IPS-15b (cell line): Measurements from ENCODE around the gene NEU4.
"Not testable (repeated sequence)": the region's sequence is repeated elsewhere in the genome, so short reads cannot be mapped to it uniquely, and the experiment has no call there.

Experiments
- H3K27me3 ChIP-seq: one replicate; pipeline ENCODE4 v1.6.1; 2013; ENCODE audit warnings: low read length; ENCODE audit not compliant: control insufficient read depth, insufficient read depth
- H3K36me3 ChIP-seq: one replicate; pipeline ENCODE4 v1.6.1; 2013; ENCODE audit warnings: low read length; ENCODE audit not compliant: control insufficient read depth, insufficient read depth
- H3K4me1 ChIP-seq: one replicate; pipeline ENCODE4 v1.6.1; 2013; ENCODE audit warnings: mild to moderate bottlenecking, low read length; ENCODE audit not compliant: control insufficient read depth, insufficient read depth
- H3K4me3 ChIP-seq: one replicate; pipeline ENCODE4 v1.5.1; 2013; ENCODE audit warnings: low read depth, low read length
- H3K9ac ChIP-seq: one replicate; pipeline ENCODE4 v1.6.1; 2013; ENCODE audit warnings: low read depth, mild to moderate bottlenecking, low read length
- H3K9me3 ChIP-seq: one replicate; pipeline ENCODE4 v1.6.1; 2013; ENCODE audit warnings: mild to moderate bottlenecking, low read length; ENCODE audit not compliant: control insufficient read depth, insufficient read depth

Gene NEU4

GRCh38 chr2:241777170-241777685, 31.8 kb upstream of the NEU4 start:
- Histone ChIP-seq H3K4me1 (no peaks in the 10 kb centered on the region), H3K36me3 (no peaks in the 10 kb centered on the region), H3K27me3 (no peaks in the 10 kb centered on the region), H3K9ac (no peak overlapping the region), H3K9me3 (no peaks in the 10 kb centered on the region), H3K4me3 (no peak overlapping the region)

- peaks cover 2% of the 10 kb centered on the region for H3K9me3 ChIP-seq
- H3K27me3 ChIP-seq = no peaks in the 10 kb centered on the region
- no peak overlapping the region for H3K9ac ChIP-seq
- H3K4me3 ChIP-seq = no peak overlapping the region
- no peaks in the 10 kb centered on the region for H3K4me1 ChIP-seq
- no peaks in the 10 kb centered on the region for H3K36me3 ChIP-seq
Observed at GRCh38 chr2:241777686-241778627, 31.0 kb upstream of the NEU4 start.

GRCh38 chr2:241780939-241781569, 27.9 kb upstream of the NEU4 start:
- H3K36me3 ChIP-seq = no peaks in the 10 kb centered on the region
- H3K4me3 ChIP-seq = no peak overlapping the region
- no peaks in the 10 kb centered on the region for H3K27me3 ChIP-seq
- H3K9me3 ChIP-seq = peaks cover 2% of the 10 kb centered on the region
- H3K4me1 ChIP-seq = no peaks in the 10 kb centered on the region
- H3K9ac ChIP-seq = no peak overlapping the region

- not testable (repeated sequence) for H3K4me3 ChIP-seq, H3K9me3 ChIP-seq, H3K9ac ChIP-seq, H3K27me3 ChIP-seq, H3K36me3 ChIP-seq, H3K4me1 ChIP-seq
Observed at GRCh38 chr2:241782053-241782452, 26.9 kb upstream of the NEU4 start.

GRCh38 chr2:241788135-241788534, 20.9 kb upstream of the NEU4 start:
- Histone ChIP-seq H3K4me1 (no peaks in the 10 kb centered on the region), H3K4me3 (no peak overlapping the region), H3K9me3 (no peaks in the 10 kb centered on the region), H3K27me3 (no peaks in the 10 kb centered on the region), H3K9ac (no peak overlapping the region), H3K36me3 (no peaks in the 10 kb centered on the region)

GRCh38 chr2:241788572-241788971, 20.4 kb upstream of the NEU4 start:
- H3K4me3 ChIP-seq = no peak overlapping the region
- no peaks in the 10 kb centered on the region for H3K36me3 ChIP-seq
- H3K4me1 ChIP-seq = no peaks in the 10 kb centered on the region
- no peak overlapping the region for H3K9ac ChIP-seq
- H3K9me3 ChIP-seq = no peaks in the 10 kb centered on the region
- H3K27me3 ChIP-seq = no peaks in the 10 kb centered on the region

- H3K9me3 ChIP-seq, H3K36me3 ChIP-seq, H3K9ac ChIP-seq, H3K27me3 ChIP-seq, H3K4me1 ChIP-seq, H3K4me3 ChIP-seq: not testable (repeated sequence)
Observed at GRCh38 chr2:241791385-241791784, 17.6 kb upstream of the NEU4 start.

- Histone ChIP-seq H3K9ac (no peak overlapping the region), H3K4me3 (no peak overlapping the region), H3K36me3 (no peaks in the 10 kb centered on the region), H3K9me3 (no peaks in the 10 kb centered on the region), H3K4me1 (no peaks in the 10 kb centered on the region), H3K27me3 (no peaks in the 10 kb centered on the region)
Observed at GRCh38 chr2:241793385-241793784, 15.6 kb upstream of the NEU4 start.

- H3K4me1 ChIP-seq = no peaks in the 10 kb centered on the region
- H3K9ac ChIP-seq = no peak overlapping the region
- H3K36me3 ChIP-seq = no peaks in the 10 kb centered on the region
- no peaks in the 10 kb centered on the region for H3K27me3 ChIP-seq
- H3K4me3 ChIP-seq = no peak overlapping the region
- no peaks in the 10 kb centered on the region for H3K9me3 ChIP-seq
Observed at GRCh38 chr2:241794250-241794823, 14.7 kb upstream of the NEU4 start.

GRCh38 chr2:241795021-241795999, 13.7 kb upstream of the NEU4 start:
- H3K4me3 ChIP-seq = no peak overlapping the region
- no peaks in the 10 kb centered on the region for H3K36me3 ChIP-seq
- no peaks in the 10 kb centered on the region for H3K27me3 ChIP-seq
- no peak overlapping the region for H3K9ac ChIP-seq
- H3K9me3 ChIP-seq = no peaks in the 10 kb centered on the region
- no peaks in the 10 kb centered on the region for H3K4me1 ChIP-seq

- no peaks in the 10 kb centered on the region for H3K4me1 ChIP-seq
- H3K36me3 ChIP-seq = no peaks in the 10 kb centered on the region
- H3K9ac ChIP-seq = no peak overlapping the region
- no peak overlapping the region for H3K4me3 ChIP-seq
- no peaks in the 10 kb centered on the region for H3K27me3 ChIP-seq
- no peaks in the 10 kb centered on the region for H3K9me3 ChIP-seq
Observed at GRCh38 chr2:241796209-241796608, 12.8 kb upstream of the NEU4 start.
